HepG2 (cell line): ENCODE data around the gene TANGO2. TPM values are rescaled to one million over a fixed set of nuclear protein-coding genes. Genes with fewer than 3 reads are reported as not detected.

Source experiments
- BRD4 ChIP-seq: sonication (generic); formaldehyde crosslinking; IDR thresholded peaks from 2 replicates; pipeline ENCODE4 v1.4.0; 2020; ENCODE audit warnings: missing genetic modification reagents
- GATAD2A ChIP-seq: IDR thresholded peaks from 2 replicates; pipeline ENCODE4 v1.6.1; 2016
- GZF1 ChIP-seq: sonication (generic); formaldehyde crosslinking; IDR thresholded peaks from 2 replicates; pipeline ENCODE4 v1.5.1; 2020; ENCODE audit warnings: mild to moderate bottlenecking, missing genetic modification reagents
- HDAC1 ChIP-seq: sonication (generic); formaldehyde crosslinking; IDR thresholded peaks from 2 replicates; pipeline ENCODE4 v1.5.1; 2020; ENCODE audit warnings: mild to moderate bottlenecking, missing genetic modification reagents
- HNRNPLL ChIP-seq: fragments of 200-400 bp; formaldehyde crosslinking; IDR thresholded peaks from 2 replicates; pipeline ENCODE4 v1.6.1; 2017; ENCODE audit warnings: mild to moderate bottlenecking, low read depth, low read length; ENCODE audit not compliant: poor library complexity, severe bottlenecking
- KDM4B ChIP-seq: sonication (generic); formaldehyde crosslinking; IDR thresholded peaks from 2 replicates; pipeline ENCODE4 v1.4.0; 2020; ENCODE audit warnings: missing genetic modification reagents
- MBD4 ChIP-seq: IDR thresholded peaks from 2 replicates; pipeline ENCODE4 v1.6.1; 2012; ENCODE audit warnings: low read length, inconsistent platforms, borderline replicate concordance
- MEF2D ChIP-seq: sonication (generic); formaldehyde crosslinking; IDR thresholded peaks from 2 replicates; pipeline ENCODE4 v1.5.1; 2020; ENCODE audit warnings: mild to moderate bottlenecking, missing genetic modification reagents
- NBN ChIP-seq: fragments of 450-650 bp; conservative IDR thresholded peaks from 2 replicates; pipeline ENCODE4 v1.6.1; 2017
- NFE2L1 ChIP-seq: sonication (generic); formaldehyde crosslinking; IDR thresholded peaks from 2 replicates; pipeline ENCODE4 v1.4.0; 2020; ENCODE audit warnings: missing genetic modification reagents, mild to moderate bottlenecking, borderline replicate concordance
- NR2F2 ChIP-seq: IDR thresholded peaks from 2 replicates; pipeline ENCODE4 v1.6.1; 2012; ENCODE audit warnings: low read depth, inconsistent platforms, borderline replicate concordance
- SRSF4 ChIP-seq: fragments of 200-400 bp; formaldehyde crosslinking; IDR thresholded peaks from one replicate; pipeline ENCODE4 v1.6.1; 2018; ENCODE audit warnings: mild to moderate bottlenecking, low read depth, low read length, moderate library complexity; ENCODE audit not compliant: poor library complexity, severe bottlenecking
- TAF1 ChIP-seq: sonication (generic); formaldehyde crosslinking; IDR thresholded peaks from 2 replicates; pipeline ENCODE4 v1.4.0; 2020; ENCODE audit warnings: missing genetic modification reagents
- ZNF136 ChIP-seq: sonication (generic); formaldehyde crosslinking; IDR thresholded peaks from 2 replicates; pipeline ENCODE4 v1.8.1; 2022; ENCODE audit warnings: low read depth, mild to moderate bottlenecking, moderate library complexity, missing genetic modification reagents
- ZNF232 ChIP-seq: sonication (generic); formaldehyde crosslinking; IDR thresholded peaks from 2 replicates; pipeline ENCODE4 v1.4.0; 2020; ENCODE audit warnings: missing genetic modification reagents, borderline replicate concordance
- ZNF253 ChIP-seq: sonication (generic); formaldehyde crosslinking; IDR thresholded peaks from 2 replicates; pipeline ENCODE4 v1.8.0; 2022; ENCODE audit warnings: mild to moderate bottlenecking, missing genetic modification reagents, borderline replicate concordance
- ZNF639 ChIP-seq: conservative IDR thresholded peaks from 2 replicates; pipeline ENCODE4 v1.6.1; 2018; ENCODE audit warnings: missing genetic modification reagents
- ZNF749 ChIP-seq: sonication (generic); formaldehyde crosslinking; IDR thresholded peaks from 2 replicates; pipeline ENCODE4 v1.8.0; 2022; ENCODE audit warnings: mild to moderate bottlenecking, missing genetic modification reagents, moderate library complexity, borderline replicate concordance
- ZNF768 ChIP-seq: sonication (generic); formaldehyde crosslinking; IDR thresholded peaks from 2 replicates; pipeline ENCODE4 v1.4.0; 2020; ENCODE audit warnings: missing genetic modification reagents
- ZNF775 ChIP-seq: sonication (generic); formaldehyde crosslinking; IDR thresholded peaks from 2 replicates; pipeline ENCODE4 v1.4.0; 2020; ENCODE audit warnings: missing genetic modification reagents, mild to moderate bottlenecking, moderate library complexity, borderline replicate concordance
- ZNF788 ChIP-seq: sonication (generic); formaldehyde crosslinking; IDR thresholded peaks from 2 replicates; pipeline ENCODE4 v1.5.0; 2020; ENCODE audit warnings: mild to moderate bottlenecking, missing genetic modification reagents, borderline replicate concordance
- ZNF83 ChIP-seq: sonication (generic); formaldehyde crosslinking; IDR thresholded peaks from 2 replicates; pipeline ENCODE4 v1.4.0; 2020; ENCODE audit warnings: missing genetic modification reagents, mild to moderate bottlenecking, borderline replicate concordance
- polyA plus RNA-seq, 8 experiments: library from polyadenylated mRNA; depleted of rRNA in 3 of 8; stranded (reverse) in 7 of 8; unstranded in 1 of 8; fragments of >200 nt; fragmentation: Illumina TruSeq in 4 of 8; extraction: Trizol in 4 of 8; gene quantifications; 2 replicates each; pipeline versions ENCODE4 v1.2.1 to v1.2.3, GENCODE V29; 2011 to 2016; ENCODE audit warnings: low read depth in 4 of 8, missing spikeins in 1 of 8, mixed read lengths in 1 of 8; ENCODE audit not compliant: insufficient read depth in 1 of 8
- total RNA-seq, 5 experiments: library from RNA; depleted of rRNA; stranded (reverse); fragments of >200 nt; fragmentation: Illumina TruSeq; extraction: Trizol; gene quantifications; 2 replicates each; pipeline ENCODE4 v1.2.3, GENCODE V29; 2016; ENCODE audit warnings: low read depth in 1 of 5
- TF ChIP-seq, protein P1 (sequence below): sonication (generic); formaldehyde crosslinking; IDR thresholded peaks from 2 replicates; pipeline ENCODE4 v1.4.0; 2020; ENCODE audit warnings: mild to moderate bottlenecking, low read depth, missing genetic modification reagents
- TF ChIP-seq, protein P2 (sequence below): sonication (generic); formaldehyde crosslinking; IDR thresholded peaks from 2 replicates; pipeline ENCODE4 v1.5.1; 2020; ENCODE audit warnings: mild to moderate bottlenecking, moderate library complexity, missing genetic modification reagents

TANGO2 gene
- total and polyA plus RNA-seq, 2 of the 13 experiments (the other 11 are each of a cell fraction or from before 2014, with no cell fraction given): 12.9 to 14.8 TPM

DNA sequence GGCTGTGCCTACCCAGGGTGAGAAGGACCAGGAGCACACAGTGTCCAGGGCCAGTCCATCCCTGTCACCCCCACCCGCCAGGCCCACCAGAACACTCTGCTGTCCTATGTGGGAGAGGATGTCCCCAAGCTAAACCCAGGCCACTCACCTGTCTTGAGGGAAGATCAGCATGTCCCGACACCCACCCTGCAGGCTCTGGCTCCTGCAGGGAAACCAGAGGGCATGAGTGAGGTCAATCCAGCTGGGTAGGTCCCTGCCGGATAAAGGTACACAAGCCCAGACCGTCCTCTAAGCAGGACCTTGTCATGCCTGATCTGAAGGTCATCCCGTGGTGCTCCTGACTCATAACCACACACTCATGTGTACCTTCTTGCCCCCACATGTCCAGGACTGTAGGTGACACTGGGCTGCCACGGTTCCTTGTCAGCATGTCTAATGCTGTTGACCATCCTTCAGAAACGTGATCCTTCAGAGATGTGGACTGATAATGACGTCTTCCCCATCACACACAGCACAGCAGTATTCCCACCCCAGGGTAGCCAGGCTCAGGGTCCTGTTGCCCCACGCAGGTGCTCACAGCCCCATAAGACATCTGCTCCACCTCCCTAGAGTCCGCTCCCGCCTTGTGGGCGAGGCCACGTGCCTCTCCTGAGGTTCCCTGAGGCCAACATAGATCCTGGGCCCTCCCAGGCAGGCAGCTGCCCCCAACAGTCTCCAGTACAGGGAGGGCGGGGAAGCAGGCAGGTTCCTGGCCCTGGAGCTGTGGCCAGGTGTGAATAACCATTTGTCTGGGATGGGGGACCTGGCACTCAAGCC is 10.4 kb upstream of the TANGO2 start (continued):
- TF ChIP-seq GZF1: no peak
- TF ChIP-seq ZNF83 (CRISPR knock-in tag): no peak
- no peak; the same call in 1 of the 2 replicates for TF ChIP-seq ZNF788 (CRISPR knock-in tag)
- TF ChIP-seq HDAC1 (CRISPR knock-in tag): peak; percentile 68; the same call in 1 of the 2 replicates
- no peak for TF ChIP-seq TAF1
- TF ChIP-seq BRD4 (CRISPR knock-in tag): no peak
- no peak for TF ChIP-seq ZNF253 (CRISPR knock-in tag)
- no peak for TF ChIP-seq ZNF749 (CRISPR knock-in tag)
- TF ChIP-seq ZNF136: no peak
- no peak for TF ChIP-seq NR2F2
- TF ChIP-seq GATAD2A (CRISPR knock-in tag): peak; percentile 75
- TF ChIP-seq ZNF232 (CRISPR knock-in tag): no peak
- no peak for TF ChIP-seq MBD4
- TF ChIP-seq SRSF4: no peak
- no peak for TF ChIP-seq NFE2L1 (CRISPR knock-in tag)
- TF ChIP-seq, protein P1, sequence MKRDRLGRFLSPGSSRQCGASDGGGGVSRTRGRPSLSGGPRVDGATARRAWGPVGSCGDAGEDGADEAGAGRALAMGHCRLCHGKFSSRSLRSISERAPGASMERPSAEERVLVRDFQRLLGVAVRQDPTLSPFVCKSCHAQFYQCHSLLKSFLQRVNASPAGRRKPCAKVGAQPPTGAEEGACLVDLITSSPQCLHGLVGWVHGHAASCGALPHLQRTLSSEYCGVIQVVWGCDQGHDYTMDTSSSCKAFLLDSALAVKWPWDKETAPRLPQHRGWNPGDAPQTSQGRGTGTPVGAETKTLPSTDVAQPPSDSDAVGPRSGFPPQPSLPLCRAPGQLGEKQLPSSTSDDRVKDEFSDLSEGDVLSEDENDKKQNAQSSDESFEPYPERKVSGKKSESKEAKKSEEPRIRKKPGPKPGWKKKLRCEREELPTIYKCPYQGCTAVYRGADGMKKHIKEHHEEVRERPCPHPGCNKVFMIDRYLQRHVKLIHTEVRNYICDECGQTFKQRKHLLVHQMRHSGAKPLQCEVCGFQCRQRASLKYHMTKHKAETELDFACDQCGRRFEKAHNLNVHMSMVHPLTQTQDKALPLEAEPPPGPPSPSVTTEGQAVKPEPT: no peak
- no peak for TF ChIP-seq ZNF775
- TF ChIP-seq ZNF639: no peak
- no peak for TF ChIP-seq KDM4B (CRISPR knock-in tag)
- no peak for TF ChIP-seq HNRNPLL
- TF ChIP-seq, protein P2, sequence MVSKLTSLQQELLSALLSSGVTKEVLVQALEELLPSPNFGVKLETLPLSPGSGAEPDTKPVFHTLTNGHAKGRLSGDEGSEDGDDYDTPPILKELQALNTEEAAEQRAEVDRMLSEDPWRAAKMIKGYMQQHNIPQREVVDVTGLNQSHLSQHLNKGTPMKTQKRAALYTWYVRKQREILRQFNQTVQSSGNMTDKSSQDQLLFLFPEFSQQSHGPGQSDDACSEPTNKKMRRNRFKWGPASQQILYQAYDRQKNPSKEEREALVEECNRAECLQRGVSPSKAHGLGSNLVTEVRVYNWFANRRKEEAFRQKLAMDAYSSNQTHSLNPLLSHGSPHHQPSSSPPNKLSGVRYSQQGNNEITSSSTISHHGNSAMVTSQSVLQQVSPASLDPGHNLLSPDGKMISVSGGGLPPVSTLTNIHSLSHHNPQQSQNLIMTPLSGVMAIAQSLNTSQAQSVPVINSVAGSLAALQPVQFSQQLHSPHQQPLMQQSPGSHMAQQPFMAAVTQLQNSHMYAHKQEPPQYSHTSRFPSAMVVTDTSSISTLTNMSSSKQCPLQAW (CRISPR knock-in tag): peak; percentile 80
- TF ChIP-seq ZNF768 (CRISPR knock-in tag): no peak
- no peak for TF ChIP-seq NBN
- TF ChIP-seq MEF2D (CRISPR knock-in tag): no peak
